Activated naive CD8-positive, alpha-beta T cell treated with anti-CD3 and anti-CD28 coated beads for 36 hours (primary cell): ENCODE data around the gene PSMD12. TPM values are rescaled to one million over a fixed set of nuclear protein-coding genes. Genes with fewer than 3 reads are reported as not detected.

ENCODE experiments used
- DNase-seq: peaks from one replicate; pipeline ENCODE4 v3.0.0; 2021
- H3K27ac Mint-ChIP-seq: one replicate; pipeline ENCODE4 v1.8.0; 2022; ENCODE audit warnings: mild to moderate bottlenecking, moderate library complexity, mixed read lengths
- H3K27me3 Mint-ChIP-seq: one replicate; pipeline ENCODE4 v1.8.0; 2022; ENCODE audit warnings: mild to moderate bottlenecking, mixed read lengths
- H3K36me3 Mint-ChIP-seq: one replicate; pipeline ENCODE4 v1.8.0; 2021; ENCODE audit warnings: mild to moderate bottlenecking, mixed read lengths
- H3K4me1 Mint-ChIP-seq: one replicate; pipeline ENCODE4 v1.8.0; 2021; ENCODE audit warnings: mixed read lengths
- H3K4me3 Mint-ChIP-seq: one replicate; pipeline ENCODE4 v1.8.0; 2022; ENCODE audit warnings: mild to moderate bottlenecking, moderate library complexity, mixed read lengths
- H3K9me3 Mint-ChIP-seq: one replicate; pipeline ENCODE4 v1.8.0; 2022; ENCODE audit warnings: mixed read lengths
- total RNA-seq, 2 experiments: library from RNA; stranded (reverse); gene quantifications; one replicate each; pipeline ENCODE4 v1.2.3, GENCODE V29; 2021

Gene PSMD12
- total RNA-seq, 2 experiments from 2014 or later: 105 to 110 TPM

DNA sequence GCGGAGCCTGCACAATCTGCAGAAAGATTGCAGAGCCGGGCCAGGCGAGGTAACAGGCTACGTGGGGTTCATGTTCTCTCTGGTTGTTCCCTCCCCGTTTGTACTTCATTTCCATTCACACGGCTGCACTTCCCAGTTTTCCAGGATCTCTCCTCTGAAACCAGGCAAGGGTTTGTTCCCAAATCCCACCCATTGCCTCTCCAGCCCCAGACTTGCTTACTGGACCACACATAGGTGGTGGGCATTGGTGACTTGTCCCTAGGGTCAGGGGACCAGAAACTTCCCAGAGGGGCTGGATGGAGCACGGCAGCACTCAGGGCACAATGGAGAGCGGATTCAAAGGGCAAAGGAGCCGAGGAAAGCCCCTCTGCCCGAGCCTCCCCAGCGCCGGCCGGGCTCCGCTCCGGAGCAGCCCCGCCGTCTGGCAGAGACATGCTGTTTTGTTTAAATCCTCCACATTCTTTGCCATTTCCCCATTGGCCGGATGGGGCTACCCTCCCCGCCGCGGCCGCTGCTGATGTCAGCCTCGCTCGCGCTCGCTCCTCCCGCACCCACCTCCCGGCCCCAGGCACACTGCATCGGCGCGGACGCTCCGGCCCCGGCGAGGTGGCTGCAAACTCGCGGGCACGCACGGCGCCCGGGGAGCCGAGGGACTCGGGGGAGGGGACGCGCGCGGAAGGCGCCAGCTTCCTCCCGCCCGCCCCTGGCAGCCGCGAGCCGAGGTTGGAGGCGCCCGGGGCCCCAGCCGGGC lies 10.5 kb upstream of the PSMD12 start, which contains the start of gene PITPNC1:
TSS of gene PITPNC1 (plus strand) at position 545 of the 751 bp plus-strand sequence.
- peaks cover 39% of the 10 kb centered on the region for H3K4me1 Mint-ChIP-seq
- H3K36me3 Mint-ChIP-seq: peaks cover 23% of the 10 kb centered on the region
- H3K27me3 Mint-ChIP-seq: no peaks in the 10 kb centered on the region
- peak; percentile 91 for DNase-seq
- H3K4me3 Mint-ChIP-seq: peak within 1 kb of the TSS; percentile 86
- H3K9me3 Mint-ChIP-seq: peaks cover 9% of the 10 kb centered on the region
- peak within 1 kb of the TSS; percentile 92 for H3K27ac Mint-ChIP-seq

DNA sequence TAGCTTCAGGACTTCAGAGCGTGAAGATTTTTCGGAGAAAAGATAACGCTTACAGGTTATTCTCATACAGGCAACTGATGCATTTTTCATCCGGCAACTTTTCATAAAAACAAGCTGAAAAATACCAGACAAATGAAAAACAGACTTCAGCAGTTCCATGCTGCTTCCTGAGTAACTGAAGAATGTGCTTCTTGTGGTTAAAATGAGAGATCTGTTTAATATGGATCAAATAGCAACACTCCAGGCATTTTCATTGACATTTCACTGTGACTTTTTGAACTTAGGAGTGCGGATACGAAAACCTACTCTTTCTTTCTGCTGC lies 10.0 kb upstream of the PSMD12 start:
- H3K36me3 Mint-ChIP-seq: peaks cover 18% of the 10 kb centered on the region
- no peak for DNase-seq
- H3K27me3 Mint-ChIP-seq: no peaks in the 10 kb centered on the region
- peak overlapping the region; percentile 85 for H3K27ac Mint-ChIP-seq
- peak overlapping the region; percentile 86 for H3K4me3 Mint-ChIP-seq
- peaks cover 33% of the 10 kb centered on the region for H3K4me1 Mint-ChIP-seq
- H3K9me3 Mint-ChIP-seq: peaks cover 9% of the 10 kb centered on the region

DNA sequence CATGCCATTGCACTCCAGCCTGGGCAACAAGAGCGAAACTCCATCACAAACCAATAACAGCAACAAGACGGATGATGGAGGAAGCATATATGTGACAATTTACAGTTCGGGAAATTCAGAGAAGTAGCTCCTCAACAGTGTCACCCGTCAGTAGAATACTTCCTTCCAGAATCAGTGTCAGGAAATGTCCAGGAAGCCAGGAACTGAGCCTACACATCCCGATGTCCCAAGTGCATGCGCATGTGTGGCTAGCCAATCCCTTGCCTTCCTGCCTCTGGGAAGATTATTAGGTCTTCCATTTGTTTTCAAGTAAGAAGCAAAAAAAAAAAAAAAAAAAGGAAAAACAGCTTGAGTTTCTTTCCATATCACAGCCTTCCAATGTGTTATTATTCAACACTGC lies 9.3 kb upstream of the PSMD12 start:
- Mint-ChIP-seq H3K4me1 (peaks cover 32% of the 10 kb centered on the region), H3K4me3 (peak overlapping the region; percentile 18), H3K9me3 (peaks cover 9% of the 10 kb centered on the region), H3K27me3 (no peaks in the 10 kb centered on the region), H3K27ac (no peak overlapping the region), H3K36me3 (peaks cover 16% of the 10 kb centered on the region)
- DNase-seq: no peak

DNA sequence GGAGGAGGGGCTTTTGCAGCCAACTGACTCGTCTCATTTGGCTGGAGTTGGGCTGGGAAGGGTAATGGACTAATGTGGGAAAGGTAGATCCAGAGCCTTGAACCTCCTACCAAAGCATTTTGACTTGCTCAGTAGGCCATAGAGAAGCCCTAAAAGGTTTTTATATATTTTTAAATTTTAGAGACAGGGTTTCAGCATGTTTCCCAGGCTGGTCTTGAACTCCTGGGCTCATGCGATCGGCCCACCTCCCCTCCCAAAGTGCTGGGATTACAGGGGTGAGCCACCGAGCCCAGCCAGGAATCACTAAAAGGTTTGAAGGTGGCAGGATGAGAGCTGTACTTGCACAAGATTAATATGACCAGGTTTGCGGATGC lies 8.7 kb upstream of the PSMD12 start:
- DNase-seq: no peak
- no peak overlapping the region for H3K27ac Mint-ChIP-seq
- H3K9me3 Mint-ChIP-seq: peaks cover 9% of the 10 kb centered on the region
- peaks cover 12% of the 10 kb centered on the region for H3K36me3 Mint-ChIP-seq
- peaks cover 29% of the 10 kb centered on the region for H3K4me1 Mint-ChIP-seq
- peak overlapping the region; percentile 43 for H3K4me3 Mint-ChIP-seq
- H3K27me3 Mint-ChIP-seq: no peaks in the 10 kb centered on the region

DNA sequence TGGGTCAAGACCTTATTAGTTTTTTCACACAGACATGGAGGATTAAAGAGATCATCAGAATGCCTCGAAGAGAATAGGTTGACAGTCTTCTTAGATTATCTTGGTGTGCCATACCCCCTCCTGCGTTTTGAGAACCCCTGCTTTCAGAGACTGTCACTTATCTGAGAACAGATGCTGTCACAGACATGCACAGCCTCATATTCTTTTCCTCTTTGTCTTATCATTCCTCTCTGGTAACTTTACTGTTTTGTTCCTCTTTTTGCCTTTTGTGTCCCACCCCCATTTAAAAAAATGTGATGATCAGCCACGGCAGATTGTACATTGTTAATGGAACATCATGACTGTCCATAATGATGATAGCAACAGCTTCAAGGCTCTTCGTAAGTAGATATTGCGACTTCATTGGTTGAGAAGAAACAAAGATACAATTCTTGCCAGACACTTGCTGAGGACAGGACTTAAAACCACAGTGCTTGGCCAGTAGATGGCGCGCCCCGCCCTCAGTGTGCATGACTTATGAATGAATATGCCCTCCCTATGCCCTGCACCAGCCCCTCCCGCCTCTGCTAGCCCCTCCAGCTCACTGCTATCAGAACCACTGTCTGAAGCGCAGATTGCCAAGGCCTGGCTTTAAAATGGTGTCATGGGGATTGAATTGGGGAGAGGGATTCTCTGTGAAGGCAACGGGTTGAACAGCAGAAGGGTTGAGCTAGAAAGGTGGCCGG lies 8.1 kb upstream of the PSMD12 start:
- H3K36me3 Mint-ChIP-seq: peaks cover 6% of the 10 kb centered on the region
- H3K27ac Mint-ChIP-seq: peak overlapping the region; percentile 54
- DNase-seq: peak; percentile 88
- no peaks in the 10 kb centered on the region for H3K27me3 Mint-ChIP-seq
- H3K4me1 Mint-ChIP-seq: peaks cover 23% of the 10 kb centered on the region
- peak overlapping the region; percentile 43 for H3K4me3 Mint-ChIP-seq
- peaks cover 4% of the 10 kb centered on the region for H3K9me3 Mint-ChIP-seq

DNA sequence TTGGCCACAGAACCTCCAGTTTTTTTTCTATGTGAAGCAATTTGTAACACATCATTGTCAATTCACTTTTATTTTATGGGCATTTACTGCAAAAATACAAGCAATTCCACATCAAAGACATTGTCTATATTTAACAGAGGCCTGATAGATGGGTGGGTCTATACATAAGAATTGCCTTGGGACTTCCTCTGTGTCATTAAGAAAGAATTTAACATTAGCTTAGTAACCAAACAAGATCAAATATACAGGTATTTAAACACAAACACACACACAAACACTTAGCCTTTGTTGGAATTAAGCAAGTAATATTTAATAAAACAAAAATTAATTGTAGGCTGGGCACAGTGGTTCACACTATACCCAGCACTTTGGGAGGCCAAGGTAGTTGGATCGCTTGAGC lies 6.4 kb upstream of the PSMD12 start:
- no peaks in the 10 kb centered on the region for H3K9me3 Mint-ChIP-seq
- H3K27ac Mint-ChIP-seq: no peak overlapping the region
- no peaks in the 10 kb centered on the region for H3K27me3 Mint-ChIP-seq
- no peak overlapping the region for H3K4me3 Mint-ChIP-seq
- no peak for DNase-seq
- peaks cover 18% of the 10 kb centered on the region for H3K4me1 Mint-ChIP-seq
- no peaks in the 10 kb centered on the region for H3K36me3 Mint-ChIP-seq

DNA sequence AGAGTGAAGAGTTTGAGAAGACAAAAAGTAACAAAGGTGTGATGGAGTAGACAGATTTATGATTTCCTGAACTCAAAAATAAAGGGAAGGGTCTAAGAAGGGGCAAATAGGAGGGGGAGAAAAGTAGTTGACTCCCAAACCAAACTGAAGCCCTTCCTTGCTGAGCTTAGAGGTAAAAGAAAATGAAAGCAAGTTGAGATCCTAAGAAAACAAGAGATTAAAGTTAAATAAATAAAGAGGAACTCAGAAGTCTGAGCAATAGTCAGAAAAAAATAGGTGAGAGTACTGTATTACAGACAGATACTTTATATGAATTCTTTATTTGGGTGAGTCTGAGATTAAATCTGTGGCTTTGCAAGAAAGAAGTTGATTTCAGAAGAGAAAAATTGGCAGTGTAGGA lies 3.3 kb upstream of the PSMD12 start:
- DNase-seq: no peak
- Mint-ChIP-seq H3K36me3 (peaks cover 13% of the 10 kb centered on the region), H3K27me3 (no peaks in the 10 kb centered on the region), H3K4me1 (peaks cover 9% of the 10 kb centered on the region), H3K9me3 (no peaks in the 10 kb centered on the region), H3K4me3 (no peak overlapping the region), H3K27ac (no peak overlapping the region)

DNA sequence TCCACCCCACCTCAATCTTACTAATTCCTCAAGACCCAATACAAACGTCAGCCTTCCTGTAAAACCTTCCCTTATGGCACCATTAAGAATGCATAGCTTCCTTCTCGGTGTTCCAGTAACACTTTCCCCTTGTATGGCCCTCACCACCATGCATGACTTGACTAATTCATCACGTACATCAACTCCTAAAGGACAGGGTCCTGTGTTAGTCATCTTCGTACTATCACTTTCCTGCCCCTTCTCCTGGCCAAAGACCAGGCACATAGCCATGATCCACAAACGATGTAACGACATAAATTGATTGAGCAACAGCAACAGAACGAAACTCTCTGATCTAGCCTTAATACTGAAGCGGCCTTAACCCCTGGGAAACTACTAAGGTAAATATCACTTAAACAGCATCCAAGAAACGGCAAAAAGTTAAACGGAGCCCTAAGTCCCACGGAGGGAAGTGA lies 612 bp downstream of the PSMD12 start:
- H3K27me3 Mint-ChIP-seq: no peaks in the 10 kb centered on the region
- peak overlapping the region; percentile 91 for H3K27ac Mint-ChIP-seq
- H3K4me1 Mint-ChIP-seq: peaks cover 38% of the 10 kb centered on the region
- DNase-seq: peak; percentile 26
- H3K36me3 Mint-ChIP-seq: peaks cover 36% of the 10 kb centered on the region
- peak overlapping the region; percentile 90 for H3K4me3 Mint-ChIP-seq
- no peaks in the 10 kb centered on the region for H3K9me3 Mint-ChIP-seq

DNA sequence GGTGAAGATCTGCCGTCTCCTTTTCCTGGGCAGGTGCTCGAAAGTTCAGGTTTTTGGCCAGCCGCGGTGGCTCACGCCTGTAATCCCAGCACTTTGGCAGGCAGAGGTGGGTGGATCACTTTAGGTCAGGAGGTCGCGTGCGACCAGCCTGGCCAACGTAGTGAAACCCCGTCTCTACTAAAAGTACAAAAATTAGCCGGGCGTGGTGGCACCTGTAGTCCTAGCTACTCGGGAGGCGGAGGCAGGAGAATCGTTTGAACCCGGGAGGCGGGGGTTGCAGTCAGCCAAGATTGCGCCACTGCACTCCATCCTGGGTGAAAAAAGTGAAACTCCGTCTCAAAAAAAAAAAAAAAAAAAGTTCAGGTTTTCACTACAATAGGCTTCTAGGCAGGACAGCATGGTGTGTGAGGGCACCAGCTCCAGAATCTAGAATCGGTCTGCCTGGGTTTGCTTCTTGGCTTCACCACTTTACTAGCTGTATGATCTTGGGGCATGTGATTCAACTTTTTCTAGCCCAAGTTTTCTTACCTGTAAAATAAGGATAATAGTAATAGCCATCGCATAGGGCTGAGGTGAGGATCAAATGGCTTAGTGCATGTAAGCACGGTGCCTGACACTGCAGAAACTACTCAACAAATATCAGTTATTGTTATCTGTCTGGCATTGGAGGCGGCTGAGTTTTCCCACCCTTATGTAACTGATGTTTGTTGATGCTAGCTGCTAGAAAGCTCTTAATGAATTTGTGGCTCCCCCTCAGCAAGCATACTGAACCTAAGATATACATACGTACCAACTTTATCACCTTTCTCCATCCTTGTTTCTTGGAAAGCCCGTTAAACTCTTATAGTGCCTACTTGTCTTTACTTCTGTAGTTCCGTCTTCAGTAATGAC lies 1.3 kb downstream of the PSMD12 start:
- Mint-ChIP-seq H3K27me3 (no peaks in the 10 kb centered on the region), H3K4me3 (peak overlapping the region; percentile 90), H3K9me3 (no peaks in the 10 kb centered on the region), H3K4me1 (peaks cover 45% of the 10 kb centered on the region), H3K27ac (peak overlapping the region; percentile 91), H3K36me3 (peaks cover 43% of the 10 kb centered on the region)
- no peak for DNase-seq

DNA sequence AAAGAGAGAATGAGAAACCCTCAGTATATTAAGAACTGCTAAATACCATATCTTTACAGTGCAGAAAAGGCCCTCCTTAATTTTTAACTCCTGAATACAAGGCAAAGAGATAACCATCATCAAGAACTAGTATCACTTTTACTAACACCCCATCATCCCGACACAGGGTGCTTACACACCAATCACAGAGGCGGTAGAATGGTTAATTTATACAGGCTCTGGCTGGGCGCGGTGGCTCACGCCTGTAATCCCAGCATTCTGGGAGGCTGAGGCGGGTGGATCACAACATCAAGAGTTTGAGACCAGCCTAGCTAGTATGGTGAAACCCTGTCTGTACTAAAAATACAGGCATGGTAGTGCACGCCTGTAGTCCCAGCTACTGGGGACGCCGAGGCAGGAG lies 4.2 kb downstream of the PSMD12 start:
- Mint-ChIP-seq H3K9me3 (no peaks in the 10 kb centered on the region), H3K4me3 (no peak overlapping the region), H3K27me3 (no peaks in the 10 kb centered on the region), H3K36me3 (peaks cover 53% of the 10 kb centered on the region), H3K27ac (peak overlapping the region; percentile 62), H3K4me1 (peaks cover 63% of the 10 kb centered on the region)
- DNase-seq: no peak

DNA sequence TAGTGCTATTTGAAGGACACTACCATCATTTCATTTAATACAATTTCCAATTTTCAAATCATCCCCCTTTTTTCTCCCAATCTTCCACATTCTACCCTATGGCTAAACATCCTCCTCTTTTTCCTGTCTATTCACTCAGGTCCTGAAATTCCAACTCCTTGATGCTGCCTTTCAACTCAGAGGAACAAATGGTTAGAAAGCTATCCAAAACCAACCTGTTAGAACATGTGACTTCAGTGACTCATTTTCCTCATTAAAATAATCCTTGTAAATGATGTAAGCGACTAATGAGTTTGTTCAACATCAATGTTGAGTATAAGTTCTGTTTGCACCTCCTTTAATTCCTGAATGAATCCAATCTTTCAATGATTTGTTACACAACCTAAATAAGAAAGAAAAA lies 5.5 kb downstream of the PSMD12 start:
- H3K27ac Mint-ChIP-seq: peak overlapping the region; percentile 91
- peaks cover 64% of the 10 kb centered on the region for H3K4me1 Mint-ChIP-seq
- H3K9me3 Mint-ChIP-seq: no peaks in the 10 kb centered on the region
- H3K4me3 Mint-ChIP-seq: peak overlapping the region; percentile 44
- H3K27me3 Mint-ChIP-seq: no peaks in the 10 kb centered on the region
- no peak for DNase-seq
- H3K36me3 Mint-ChIP-seq: peaks cover 55% of the 10 kb centered on the region

DNA sequence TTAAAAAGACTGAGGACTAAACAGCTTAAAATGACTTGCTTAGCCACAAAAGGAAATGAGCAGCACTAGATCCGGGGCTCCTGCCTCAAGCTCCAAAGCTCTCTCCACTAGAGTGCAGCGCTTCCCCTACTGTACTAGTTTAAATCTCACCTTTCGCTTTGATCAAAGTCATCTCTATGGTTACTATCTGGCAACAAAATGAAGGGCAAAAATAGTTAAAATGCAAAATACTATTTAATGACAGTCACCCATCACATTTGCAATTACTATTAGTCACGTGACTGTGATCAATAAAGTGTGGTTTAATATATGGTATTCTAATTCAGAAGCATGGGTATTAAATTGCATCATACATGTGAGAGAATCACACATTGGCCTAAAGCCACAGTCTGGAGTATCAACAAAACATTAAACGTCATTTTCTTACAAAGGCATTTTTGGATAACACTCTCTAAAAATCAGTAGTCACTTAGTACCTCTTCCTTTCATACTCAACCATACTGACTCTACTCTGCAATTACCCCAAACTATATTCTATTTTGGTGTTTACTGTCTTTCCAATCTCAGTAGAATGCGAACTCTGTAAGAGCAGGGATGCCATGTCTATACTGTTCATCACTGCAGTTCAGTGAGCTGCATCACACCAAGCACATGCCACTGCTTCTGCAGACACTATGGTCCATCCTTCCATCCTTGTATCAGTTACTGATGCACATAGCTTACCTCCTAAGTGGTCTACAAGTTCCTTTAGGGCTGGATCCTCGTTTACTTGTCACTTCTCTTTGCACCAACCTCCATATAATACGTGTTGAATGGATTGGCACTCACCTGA lies 6.2 kb downstream of the PSMD12 start:
- Mint-ChIP-seq H3K9me3 (no peaks in the 10 kb centered on the region), H3K4me3 (peak overlapping the region; percentile 48)
- DNase-seq: peak; percentile 47

DNA sequence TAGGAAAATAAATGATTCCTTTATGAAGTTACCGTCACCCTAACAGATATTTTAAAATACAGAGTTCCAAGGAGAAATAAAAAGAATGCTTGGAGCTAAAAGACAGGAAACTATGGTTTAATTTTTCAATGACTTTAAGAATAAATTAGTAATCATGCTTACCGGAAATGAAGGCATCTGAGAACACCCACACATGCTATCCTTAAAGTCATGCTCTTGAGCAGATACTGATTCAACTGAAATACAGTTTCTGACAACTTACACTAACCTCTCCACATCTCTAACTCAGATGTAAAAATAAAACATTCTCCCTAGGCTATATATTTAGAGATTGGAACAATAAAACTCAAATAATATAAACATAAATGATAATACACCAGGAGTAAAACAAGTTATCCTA lies 7.8 kb downstream of the PSMD12 start:
- Mint-ChIP-seq H3K36me3 (peaks cover 54% of the 10 kb centered on the region), H3K9me3 (no peaks in the 10 kb centered on the region), H3K4me3 (peak overlapping the region; percentile 67), H3K4me1 (peaks cover 53% of the 10 kb centered on the region), H3K27me3 (no peaks in the 10 kb centered on the region), H3K27ac (peak overlapping the region; percentile 88)
- DNase-seq: no peak

More for the DNA sequence above, 6.2 kb downstream of the PSMD12 start:
- H3K36me3 Mint-ChIP-seq: peaks cover 54% of the 10 kb centered on the region
- no peaks in the 10 kb centered on the region for H3K27me3 Mint-ChIP-seq
- H3K4me1 Mint-ChIP-seq: peaks cover 64% of the 10 kb centered on the region
- peak overlapping the region; percentile 91 for H3K27ac Mint-ChIP-seq

DNA sequence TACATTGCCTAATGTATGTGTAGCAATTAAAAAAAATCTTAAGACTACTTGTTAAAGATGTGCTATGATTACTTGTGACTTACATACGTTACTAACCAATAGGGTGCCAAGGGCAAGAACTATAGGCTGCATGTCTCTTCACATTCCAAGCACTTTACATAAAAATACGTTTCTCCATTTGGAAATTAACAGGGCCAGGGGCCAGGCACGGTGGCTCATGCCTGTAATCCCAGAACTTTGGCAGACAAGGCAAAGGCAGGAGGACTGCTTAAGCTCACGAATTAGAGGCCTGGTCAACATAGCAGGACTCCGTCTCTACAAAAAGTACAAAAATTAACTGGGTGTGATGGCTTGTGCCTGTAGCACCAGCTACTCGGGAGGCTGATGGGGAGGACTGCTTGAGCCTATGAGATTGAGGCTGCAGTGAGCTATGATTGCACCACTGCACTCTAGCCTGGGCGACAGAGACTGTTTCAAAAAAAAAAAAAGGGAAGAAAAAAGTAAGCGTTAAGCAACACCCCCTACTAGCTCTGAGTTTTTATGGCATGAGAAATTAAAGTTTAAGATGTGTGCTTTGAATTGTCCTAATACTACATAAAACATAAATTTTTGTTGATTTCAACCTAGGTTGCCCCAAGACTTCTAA lies 12.3 kb downstream of the PSMD12 start:
- Mint-ChIP-seq H3K27ac (no peak overlapping the region), H3K4me3 (no peak overlapping the region), H3K36me3 (peaks cover 43% of the 10 kb centered on the region), H3K9me3 (no peaks in the 10 kb centered on the region), H3K4me1 (peaks cover 19% of the 10 kb centered on the region), H3K27me3 (no peaks in the 10 kb centered on the region)
- DNase-seq: no peak
